ENCODE measurements around the gene PTGFRN. TPM values are rescaled to one million over a fixed set of nuclear protein-coding genes. Genes with fewer than 3 reads are reported as not detected.

Gene PTGFRN
- total RNA-seq, 1 donor from 2014 or later = 53.2 TPM

DNA sequence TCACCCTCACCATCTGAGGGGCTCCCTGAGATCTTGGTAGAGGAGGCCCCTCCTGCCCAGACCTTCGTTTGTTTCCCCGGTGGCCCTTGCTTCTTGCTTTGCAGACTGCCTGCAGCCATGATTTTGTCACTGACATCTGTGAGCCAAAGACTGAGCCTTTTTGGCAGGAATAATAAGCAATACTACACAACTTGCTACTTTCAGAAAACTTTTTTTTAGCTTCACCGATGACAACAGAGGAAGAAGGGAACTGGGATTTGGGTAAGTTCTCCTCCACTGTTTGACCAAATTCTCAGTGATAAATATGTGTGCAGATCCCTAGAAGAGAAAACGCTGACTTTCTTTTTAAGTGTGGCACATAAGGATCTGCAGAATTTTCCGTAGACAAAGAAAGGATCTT, 80.1 kb downstream of the PTGFRN start:
- no peak overlapping the region for H3K27ac ChIP-seq
- H3K9ac ChIP-seq = no peak overlapping the region
- no peaks in the 10 kb centered on the region for H3K27me3 ChIP-seq
- no peak overlapping the region for H2AFZ ChIP-seq (replicated peaks)
- TF ChIP-seq EZH2phosphoT487 (IDR thresholded peaks at IDR 0.05) (no peak), EZH2 (IDR thresholded peaks at IDR 0.05) (no peak), CTCF (IDR thresholded peaks at IDR 0.05) (no peak)
- no peak for DNase-seq (ENCODE audit: low spot score)
- peaks cover 9% of the 10 kb centered on the region for H3K9me3 Mint-ChIP-seq
- no peaks in the 10 kb centered on the region for H3K79me2 ChIP-seq (ENCODE audit: low read depth)
- no peaks in the 10 kb centered on the region for H3K4me1 ChIP-seq
- no peaks in the 10 kb centered on the region for H4K20me1 ChIP-seq (ENCODE audit: low read depth)
- H3K4me2 ChIP-seq = no peak overlapping the region
- no peaks in the 10 kb centered on the region for H3K27me3 Mint-ChIP-seq (ENCODE audit: insufficient read depth, low read depth)
- H3F3A ChIP-seq (ENCODE audit: low read depth) = no peaks in the 10 kb centered on the region
- no peaks in the 10 kb centered on the region for H3K36me3 ChIP-seq
- no peak overlapping the region for H3K4me3 Mint-ChIP-seq
- no peak overlapping the region for H3K4me3 ChIP-seq
- H3K27ac Mint-ChIP-seq = no peak overlapping the region
- H3K4me1 Mint-ChIP-seq = peaks cover 17% of the 10 kb centered on the region
- H3K9me3 ChIP-seq (ENCODE audit: low read depth) = no peaks in the 10 kb centered on the region
- peaks cover 30% of the 10 kb centered on the region for H3K36me3 Mint-ChIP-seq

DNA sequence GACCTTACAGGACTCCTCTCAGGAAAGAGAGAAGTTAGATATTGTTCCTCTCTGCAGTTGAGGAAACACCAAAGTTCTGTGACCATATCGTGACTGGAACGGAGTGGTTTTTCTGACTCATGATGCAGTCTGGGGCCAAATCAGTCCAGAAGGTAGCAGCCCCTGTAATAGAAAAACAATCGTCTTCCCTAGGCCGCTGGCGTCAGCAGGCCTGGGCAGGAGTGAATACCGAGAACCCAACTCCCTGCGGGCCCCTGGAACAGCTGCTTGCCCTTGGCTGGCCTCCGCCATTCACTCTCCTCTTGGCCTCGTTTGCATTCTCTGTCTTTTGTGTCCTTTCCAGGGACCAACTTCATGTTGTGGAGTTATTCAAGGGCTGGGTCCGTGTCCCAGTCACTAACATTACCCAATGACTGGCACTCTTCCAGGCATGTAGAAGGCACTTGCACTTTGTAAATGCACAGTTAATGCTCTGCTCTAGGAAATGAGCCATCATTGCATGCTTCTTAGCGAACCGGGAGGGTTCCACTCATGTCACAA, 81.0 kb downstream of the PTGFRN start:
- DNase-seq (ENCODE audit: low spot score) = no peak
- Histone ChIP-seq H4K20me1 (ENCODE audit: low read depth) (no peaks in the 10 kb centered on the region), H3K4me1 (no peaks in the 10 kb centered on the region), H3K27me3 (no peaks in the 10 kb centered on the region), H3K9ac (no peak overlapping the region), H3K4me2 (no peak overlapping the region), H3K9me3 (ENCODE audit: low read depth) (no peaks in the 10 kb centered on the region), H3K36me3 (no peaks in the 10 kb centered on the region), H3K27ac (no peak overlapping the region), H3K4me3 (no peak overlapping the region), H2AFZ (replicated peaks) (no peak overlapping the region), H3K79me2 (ENCODE audit: low read depth) (no peaks in the 10 kb centered on the region), H3F3A (ENCODE audit: low read depth) (no peaks in the 10 kb centered on the region)
- H3K27ac Mint-ChIP-seq = no peak overlapping the region
- no peaks in the 10 kb centered on the region for H3K27me3 Mint-ChIP-seq (ENCODE audit: insufficient read depth, low read depth)
- H3K4me3 Mint-ChIP-seq = no peak overlapping the region
- peaks cover 28% of the 10 kb centered on the region for H3K36me3 Mint-ChIP-seq
- peaks cover 17% of the 10 kb centered on the region for H3K4me1 Mint-ChIP-seq
- peaks cover 9% of the 10 kb centered on the region for H3K9me3 Mint-ChIP-seq
- TF ChIP-seq CTCF (IDR thresholded peaks at IDR 0.05) = no peak
- no peak for TF ChIP-seq EZH2phosphoT487 (IDR thresholded peaks at IDR 0.05)
- TF ChIP-seq EZH2 (IDR thresholded peaks at IDR 0.05) = no peak

DNA sequence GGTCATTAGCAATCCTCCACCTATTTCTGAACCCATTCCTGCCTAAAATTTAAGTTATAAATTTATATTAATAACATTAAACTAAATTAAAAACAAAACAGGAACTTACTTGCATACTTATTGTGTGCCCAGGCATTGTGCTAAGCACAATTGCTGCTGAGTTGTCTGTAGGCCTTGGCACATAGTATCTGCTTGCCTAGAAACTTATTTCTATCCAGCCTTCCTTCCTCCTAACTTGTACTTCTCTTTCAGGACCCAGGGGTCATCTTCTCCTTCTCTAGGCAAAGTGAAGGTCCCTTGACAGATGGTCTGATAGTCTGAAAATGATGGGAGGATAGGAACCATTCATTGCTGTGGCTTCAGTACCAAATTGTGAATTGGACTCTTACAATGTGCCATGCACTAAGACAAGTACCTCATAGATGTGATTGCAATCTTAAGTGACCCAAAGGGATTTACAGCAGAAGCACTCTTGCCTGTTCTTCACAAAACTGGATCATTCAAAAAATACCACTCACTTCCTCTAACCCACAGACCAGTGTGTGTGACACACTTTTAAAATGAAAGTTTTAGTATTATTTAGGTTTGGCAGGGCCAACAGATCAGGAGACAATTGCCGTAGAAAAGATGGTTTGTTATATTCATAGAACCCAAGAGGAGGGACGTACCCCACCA, 81.6 kb downstream of the PTGFRN start:
- peaks cover 28% of the 10 kb centered on the region for H3K36me3 Mint-ChIP-seq
- H3K27ac Mint-ChIP-seq = no peak overlapping the region

More for the DNA sequence above, 81.6 kb downstream of the PTGFRN start:
- H3F3A ChIP-seq (ENCODE audit: low read depth) = no peaks in the 10 kb centered on the region
- no peak for TF ChIP-seq EZH2 (IDR thresholded peaks at IDR 0.05)
- TF ChIP-seq EZH2phosphoT487 (IDR thresholded peaks at IDR 0.05) = no peak
- no peak for TF ChIP-seq CTCF (IDR thresholded peaks at IDR 0.05)
- no peaks in the 10 kb centered on the region for H3K4me1 ChIP-seq
- no peaks in the 10 kb centered on the region for H3K79me2 ChIP-seq (ENCODE audit: low read depth)
- no peaks in the 10 kb centered on the region for H3K9me3 ChIP-seq (ENCODE audit: low read depth)
- Mint-ChIP-seq H3K4me3 (no peak overlapping the region), H3K27me3 (ENCODE audit: insufficient read depth, low read depth) (no peaks in the 10 kb centered on the region), H3K4me1 (peaks cover 17% of the 10 kb centered on the region), H3K9me3 (peaks cover 9% of the 10 kb centered on the region)
- H3K9ac ChIP-seq = no peak overlapping the region
- H3K4me3 ChIP-seq = no peak overlapping the region
- no peaks in the 10 kb centered on the region for H3K27me3 ChIP-seq
- H2AFZ ChIP-seq (replicated peaks) = no peak overlapping the region
- H4K20me1 ChIP-seq (ENCODE audit: low read depth) = no peaks in the 10 kb centered on the region
- DNase-seq (ENCODE audit: low spot score) = no peak
- H3K36me3 ChIP-seq = no peaks in the 10 kb centered on the region
- no peak overlapping the region for H3K4me2 ChIP-seq
- H3K27ac ChIP-seq = no peak overlapping the region
